Stimulated activated naive CD8-positive, alpha-beta T cell treated with anti-CD3 and anti-CD28 coated beads, Interleukin-15, Interleukin-2, amounts not matched to agents 100 ng/mL and 50 ng/mL, for 24 hours (primary cell): Measurements from ENCODE around the gene CRYZL1.

ENCODE experiments used
- H3K27ac Mint-ChIP-seq: one replicate; pipeline ENCODE4 v1.8.0; 2021; ENCODE audit warnings: mild to moderate bottlenecking, mixed read lengths
- H3K27me3 Mint-ChIP-seq: one replicate; pipeline ENCODE4 v1.8.0; 2021; ENCODE audit warnings: mixed read lengths
- H3K36me3 Mint-ChIP-seq: one replicate; pipeline ENCODE4 v1.8.0; 2021; ENCODE audit warnings: low read depth, mixed read lengths
- H3K4me1 Mint-ChIP-seq: one replicate; pipeline ENCODE4 v1.8.0; 2021; ENCODE audit warnings: low read depth, mixed read lengths
- H3K4me3 Mint-ChIP-seq: one replicate; pipeline ENCODE4 v1.8.0; 2021; ENCODE audit warnings: mild to moderate bottlenecking, mixed read lengths
- H3K9me3 Mint-ChIP-seq: one replicate; pipeline ENCODE4 v1.8.0; 2021; ENCODE audit warnings: mixed read lengths

CRYZL1 gene

GRCh38 chr21:33670076-33670978 is 28.8 kb upstream of the CRYZL1 start:
- H3K4me1 Mint-ChIP-seq: no peaks in the 10 kb centered on the region
- H3K27me3 Mint-ChIP-seq: peaks cover 4% of the 10 kb centered on the region
- no peaks in the 10 kb centered on the region for H3K36me3 Mint-ChIP-seq
- no peak overlapping the region for H3K4me3 Mint-ChIP-seq
- H3K27ac Mint-ChIP-seq: no peak overlapping the region
- H3K9me3 Mint-ChIP-seq: no peaks in the 10 kb centered on the region

DNA sequence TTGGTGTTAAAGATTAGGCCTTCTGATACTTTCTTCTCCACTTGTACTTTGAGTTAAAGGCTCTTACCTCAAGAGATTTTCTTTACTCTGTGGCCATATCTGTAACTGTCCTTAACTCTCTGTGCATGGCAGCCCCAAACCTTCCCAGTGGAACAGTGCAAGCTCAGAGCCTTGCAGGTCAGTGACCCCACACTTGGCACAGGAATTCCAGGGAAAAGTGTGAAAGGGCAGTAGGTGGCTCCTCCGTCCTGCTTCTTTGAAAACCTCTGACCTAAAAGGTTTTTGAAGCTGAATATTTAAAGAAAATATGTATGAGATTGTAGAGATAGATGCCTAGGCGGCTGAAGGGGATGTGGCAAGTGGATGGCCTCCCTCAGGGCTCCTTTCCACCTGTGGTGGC is 27.1 kb upstream of the CRYZL1 start:
- Mint-ChIP-seq H3K9me3 (no peaks in the 10 kb centered on the region), H3K4me1 (no peaks in the 10 kb centered on the region), H3K27me3 (peaks cover 4% of the 10 kb centered on the region), H3K4me3 (no peak overlapping the region), H3K27ac (no peak overlapping the region), H3K36me3 (no peaks in the 10 kb centered on the region)

GRCh38 chr21:33668180-33668579 is 26.6 kb upstream of the CRYZL1 start:
- H3K36me3 Mint-ChIP-seq: no peaks in the 10 kb centered on the region
- H3K4me1 Mint-ChIP-seq: no peaks in the 10 kb centered on the region
- H3K27me3 Mint-ChIP-seq: peaks cover 4% of the 10 kb centered on the region
- H3K27ac Mint-ChIP-seq: no peak overlapping the region
- no peak overlapping the region for H3K4me3 Mint-ChIP-seq
- no peaks in the 10 kb centered on the region for H3K9me3 Mint-ChIP-seq

- H3K4me1 Mint-ChIP-seq: no peaks in the 10 kb centered on the region
- H3K4me3 Mint-ChIP-seq: no peak overlapping the region
- no peaks in the 10 kb centered on the region for H3K9me3 Mint-ChIP-seq
- peaks cover 4% of the 10 kb centered on the region for H3K27me3 Mint-ChIP-seq
- no peak overlapping the region for H3K27ac Mint-ChIP-seq
- no peaks in the 10 kb centered on the region for H3K36me3 Mint-ChIP-seq
Measured at GRCh38 chr21:33667636-33668035, 26.1 kb upstream of the CRYZL1 start.

- no peaks in the 10 kb centered on the region for H3K36me3 Mint-ChIP-seq
- no peaks in the 10 kb centered on the region for H3K9me3 Mint-ChIP-seq
- no peaks in the 10 kb centered on the region for H3K4me1 Mint-ChIP-seq
- peaks cover 4% of the 10 kb centered on the region for H3K27me3 Mint-ChIP-seq
- no peak overlapping the region for H3K4me3 Mint-ChIP-seq
- no peak overlapping the region for H3K27ac Mint-ChIP-seq
Measured at GRCh38 chr21:33666153-33666552, 24.6 kb upstream of the CRYZL1 start.

DNA sequence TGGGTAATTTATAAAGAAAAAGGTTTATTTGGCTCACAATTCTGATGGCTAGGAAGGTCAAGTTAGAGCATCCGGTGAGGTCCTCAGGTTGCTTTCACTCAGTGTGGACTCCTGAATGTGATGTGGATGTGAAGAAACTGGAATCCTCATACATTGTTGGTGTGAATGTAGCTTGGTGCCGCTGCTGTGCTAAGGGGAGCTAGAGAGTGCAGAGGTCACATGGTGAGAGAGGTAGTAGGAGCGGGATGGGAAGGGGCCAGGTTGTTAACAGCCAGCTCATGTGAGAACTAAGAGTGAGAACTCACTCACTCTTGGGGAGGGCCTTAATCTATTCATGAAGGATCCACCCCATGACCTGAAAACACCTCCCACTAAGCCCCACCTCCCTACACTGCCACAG is 22.6 kb upstream of the CRYZL1 start:
- Mint-ChIP-seq H3K36me3 (no peaks in the 10 kb centered on the region), H3K4me1 (no peaks in the 10 kb centered on the region), H3K27me3 (no peaks in the 10 kb centered on the region), H3K27ac (no peak overlapping the region), H3K9me3 (no peaks in the 10 kb centered on the region), H3K4me3 (no peak overlapping the region)

GRCh38 chr21:33663241-33663640 is 21.7 kb upstream of the CRYZL1 start:
- Mint-ChIP-seq H3K27me3 (peaks cover 6% of the 10 kb centered on the region), H3K27ac (no peak overlapping the region), H3K9me3 (no peaks in the 10 kb centered on the region), H3K36me3 (no peaks in the 10 kb centered on the region), H3K4me3 (no peak overlapping the region), H3K4me1 (no peaks in the 10 kb centered on the region)

GRCh38 chr21:33662046-33662445 is 20.5 kb upstream of the CRYZL1 start:
- no peak overlapping the region for H3K4me3 Mint-ChIP-seq
- no peak overlapping the region for H3K27ac Mint-ChIP-seq
- no peaks in the 10 kb centered on the region for H3K36me3 Mint-ChIP-seq
- H3K27me3 Mint-ChIP-seq: peaks cover 6% of the 10 kb centered on the region
- no peaks in the 10 kb centered on the region for H3K4me1 Mint-ChIP-seq
- no peaks in the 10 kb centered on the region for H3K9me3 Mint-ChIP-seq

- Mint-ChIP-seq H3K36me3 (no peaks in the 10 kb centered on the region), H3K27me3 (peaks cover 6% of the 10 kb centered on the region), H3K27ac (no peak overlapping the region)
Measured at GRCh38 chr21:33661146-33661545, 19.6 kb upstream of the CRYZL1 start.

DNA sequence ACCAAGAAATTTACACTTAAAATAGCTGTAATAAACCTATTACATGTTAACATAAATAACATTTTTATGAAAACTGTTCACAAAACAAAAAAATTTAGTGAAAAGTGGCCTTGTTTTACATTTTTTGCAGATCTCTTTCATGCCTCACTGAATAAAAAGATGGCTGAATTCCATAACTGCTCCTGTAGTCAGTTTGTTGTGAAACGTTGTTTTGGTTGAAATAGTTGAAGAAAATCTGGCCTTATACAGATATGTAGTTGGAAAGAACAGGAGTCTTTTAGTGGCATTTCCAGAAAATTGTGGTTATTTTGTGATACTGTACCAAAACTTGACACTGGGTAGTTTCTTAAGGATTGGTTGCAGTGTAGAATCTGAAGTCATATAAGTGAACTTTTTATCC is 18.9 kb upstream of the CRYZL1 start:
- H3K36me3 Mint-ChIP-seq: no peaks in the 10 kb centered on the region
- H3K9me3 Mint-ChIP-seq: no peaks in the 10 kb centered on the region
- peaks cover 6% of the 10 kb centered on the region for H3K27me3 Mint-ChIP-seq
- no peaks in the 10 kb centered on the region for H3K4me1 Mint-ChIP-seq
- no peak overlapping the region for H3K4me3 Mint-ChIP-seq
- no peak overlapping the region for H3K27ac Mint-ChIP-seq

More at GRCh38 chr21:33661146-33661545, 19.6 kb upstream of the CRYZL1 start:
- Mint-ChIP-seq H3K4me3 (no peak overlapping the region), H3K4me1 (no peaks in the 10 kb centered on the region), H3K9me3 (no peaks in the 10 kb centered on the region)

DNA sequence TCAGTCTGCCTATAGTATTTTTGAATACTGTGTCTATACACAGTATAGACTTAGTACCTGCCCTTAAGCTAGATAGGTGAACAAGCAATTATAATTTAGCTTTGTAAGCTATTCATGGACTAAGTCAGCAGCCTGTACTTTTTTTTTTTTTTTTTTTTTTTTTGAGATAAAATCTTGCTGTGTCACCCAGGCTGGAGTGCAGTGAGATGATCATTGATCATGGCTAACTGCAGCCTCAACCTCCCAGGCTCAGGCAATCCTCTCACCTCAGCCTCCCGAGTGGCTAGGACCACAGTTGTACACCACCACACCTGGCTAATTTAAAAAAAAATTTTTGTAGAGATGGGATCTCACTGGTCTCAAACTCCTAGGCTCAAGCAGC is 18.0 kb upstream of the CRYZL1 start:
- no peaks in the 10 kb centered on the region for H3K4me1 Mint-ChIP-seq
- H3K27ac Mint-ChIP-seq: no peak overlapping the region
- H3K36me3 Mint-ChIP-seq: no peaks in the 10 kb centered on the region

GRCh38 chr21:33658919-33659567 is 17.5 kb upstream of the CRYZL1 start:
- H3K27ac Mint-ChIP-seq: no peak overlapping the region
- no peaks in the 10 kb centered on the region for H3K4me1 Mint-ChIP-seq
- H3K27me3 Mint-ChIP-seq: peaks cover 6% of the 10 kb centered on the region
- H3K9me3 Mint-ChIP-seq: no peaks in the 10 kb centered on the region
- no peak overlapping the region for H3K4me3 Mint-ChIP-seq
- no peaks in the 10 kb centered on the region for H3K36me3 Mint-ChIP-seq

More for the DNA sequence above, 18.0 kb upstream of the CRYZL1 start:
- H3K27me3 Mint-ChIP-seq: peaks cover 6% of the 10 kb centered on the region
- H3K4me3 Mint-ChIP-seq: no peak overlapping the region
- H3K9me3 Mint-ChIP-seq: no peaks in the 10 kb centered on the region

GRCh38 chr21:33657124-33657820 is 15.7 kb upstream of the CRYZL1 start:
- H3K27ac Mint-ChIP-seq: no peak overlapping the region
- no peaks in the 10 kb centered on the region for H3K9me3 Mint-ChIP-seq
- H3K36me3 Mint-ChIP-seq: no peaks in the 10 kb centered on the region
- no peaks in the 10 kb centered on the region for H3K4me1 Mint-ChIP-seq
- H3K27me3 Mint-ChIP-seq: peaks cover 6% of the 10 kb centered on the region
- H3K4me3 Mint-ChIP-seq: no peak overlapping the region

GRCh38 chr21:33655588-33656221 is 14.2 kb upstream of the CRYZL1 start:
- H3K27ac Mint-ChIP-seq: no peak overlapping the region
- H3K9me3 Mint-ChIP-seq: no peaks in the 10 kb centered on the region
- H3K27me3 Mint-ChIP-seq: peaks cover 6% of the 10 kb centered on the region
- H3K36me3 Mint-ChIP-seq: no peaks in the 10 kb centered on the region
- no peaks in the 10 kb centered on the region for H3K4me1 Mint-ChIP-seq
- no peak overlapping the region for H3K4me3 Mint-ChIP-seq

- H3K27ac Mint-ChIP-seq: no peak overlapping the region
- no peaks in the 10 kb centered on the region for H3K4me1 Mint-ChIP-seq
- H3K36me3 Mint-ChIP-seq: no peaks in the 10 kb centered on the region
- no peaks in the 10 kb centered on the region for H3K9me3 Mint-ChIP-seq
- peaks cover 6% of the 10 kb centered on the region for H3K27me3 Mint-ChIP-seq
- H3K4me3 Mint-ChIP-seq: no peak overlapping the region
Measured at GRCh38 chr21:33654412-33654811, 12.9 kb upstream of the CRYZL1 start.
